ENCODE measurements around the gene TLX2. TPM values are rescaled to one million over a fixed set of nuclear protein-coding genes. Genes with fewer than 3 reads are reported as not detected.

The TLX2 gene
- total and polyA plus RNA-seq, 2 donors (not counting 3 experiments of a cell fraction or from before 2014, with no cell fraction given) = not detected

DNA sequence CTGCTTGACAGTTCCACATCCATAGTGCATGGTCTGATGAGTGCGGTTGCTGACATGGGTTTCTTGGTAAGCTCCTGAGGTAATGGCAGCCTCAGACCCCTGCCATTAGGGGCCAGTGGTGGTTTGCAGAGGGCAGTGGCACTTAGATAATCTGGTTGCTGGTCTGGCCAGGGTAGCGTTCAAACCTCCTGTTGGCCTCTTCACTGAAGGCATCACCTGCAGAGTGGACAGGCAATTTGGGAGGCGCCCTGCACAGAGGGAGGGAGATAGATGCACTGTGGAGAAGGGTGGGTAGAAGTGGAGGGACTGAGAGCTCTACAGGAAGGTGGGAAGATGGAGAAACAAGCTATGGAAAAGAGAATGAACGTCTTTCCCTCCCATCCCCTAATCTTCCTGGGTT, 19.2 kb downstream of the TLX2 start:
- H3K27ac ChIP-seq (ENCODE audit: insufficient read depth, low read depth, low read length) = no peak overlapping the region
- FAIRE-seq = no peak
- TF ChIP-seq FOS (IDR thresholded peaks at IDR 0.05; ENCODE audit: borderline replicate concordance, insufficient read depth, low read length) (no peak), POLR2AphosphoS5 (IDR thresholded peaks at IDR 0.05; ENCODE audit: insufficient read depth, low read depth, low read length) (no peak)
- H3K79me2 ChIP-seq (ENCODE audit: control insufficient read depth, insufficient read depth, low read length) = peaks cover 9% of the 10 kb centered on the region
- ChIA-PET POLR2A (no interaction called here), CTCF (interaction anchor here (0.8 to 5.2 kb wide), 5 partner anchors 12 to 284 kb away, joined by 3 to 82 read pairs (median 16); partner anchors contain the start of genes CCDC142 and TTC31)
- no peak overlapping the region for H3K4me3 ChIP-seq (replicated peaks in 1 of 3; ENCODE audit: insufficient read depth in 1 of 3, low read depth in 1 of 3, low read length in 3 of 3)
- peaks cover 0 to 10% of the 10 kb centered on the region in 2 experiments for H3K36me3 ChIP-seq (ENCODE audit: control insufficient read depth in 2 of 2, extremely low read depth in 1 of 2, insufficient read depth in 2 of 2, low read length in 2 of 2)
- H3K27me3 ChIP-seq (ENCODE audit: control insufficient read depth in 2 of 2, insufficient read depth in 2 of 2, low read length in 2 of 2) = peaks cover 6 to 7% of the 10 kb centered on the region in 2 experiments
- H3K4me1 ChIP-seq (ENCODE audit: control insufficient read depth, extremely low read depth, insufficient read depth, low read length) = peaks cover 13% of the 10 kb centered on the region
- H3K4me2 ChIP-seq (ENCODE audit: insufficient read depth, low read length) = no peak overlapping the region
- intact Hi-C loops (cut with micrococcal nuclease) (loop anchor here (2.0 to 5.0 kb wide), 3 partner anchors 36 to 283 kb away; partner anchors contain the start of gene LBX2), dilution Hi-C loops (cut with MboI; ENCODE audit: extremely low pct_ligation_motif_present, low sequenced_read_pairs) (no loop called here)
- no TSS peak for BruUV-seq (replicated peaks)
- no peak overlapping the region for H2AFZ ChIP-seq (ENCODE audit: low read depth, low read length)
- H4K20me1 ChIP-seq (replicated peaks; ENCODE audit: control insufficient read depth, extremely low read depth, insufficient read depth, low read length) = no peaks in the 10 kb centered on the region
- no peaks in the 10 kb centered on the region for H3K9me3 ChIP-seq (replicated peaks; ENCODE audit: control insufficient read depth, insufficient read depth, low read length)
- no peaks in the 10 kb centered on the region for H3K9me1 ChIP-seq (replicated peaks; ENCODE audit: control insufficient read depth, extremely low read depth, insufficient read depth, low read length)
- DNase-seq (ENCODE audit: low read depth, low spot score) = no peak
- no peak overlapping the region for H3K9ac ChIP-seq (replicated peaks; ENCODE audit: extremely low read depth, insufficient read depth, low read length)

DNA sequence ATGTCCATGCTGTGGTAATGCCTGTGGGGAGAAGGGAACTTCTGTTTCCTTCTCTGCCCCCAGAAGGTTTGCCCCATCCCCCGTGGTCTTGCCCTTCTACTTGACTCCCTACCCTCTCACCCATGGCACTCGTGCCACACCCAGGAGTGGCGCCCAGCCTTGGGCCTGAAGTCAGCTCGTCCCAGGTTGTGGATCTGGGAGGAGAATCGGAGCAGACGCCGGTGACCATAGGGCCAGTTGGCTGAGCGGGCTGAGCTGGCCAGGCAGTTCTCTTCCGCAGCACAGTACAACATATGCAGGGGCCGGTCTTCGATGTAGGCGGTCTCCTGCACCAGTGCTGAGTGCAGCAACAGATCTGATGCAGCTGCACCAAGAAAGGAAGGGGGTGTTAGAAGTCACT, 20.2 kb downstream of the TLX2 start:
- no TSS peak for BruUV-seq (replicated peaks)
- no peak for TF ChIP-seq GATA2 (IDR thresholded peaks at IDR 0.05; ENCODE audit: insufficient read depth, insufficient read length, low read depth, low read length)
- no peak for TF ChIP-seq POLR2AphosphoS5 (IDR thresholded peaks at IDR 0.05; ENCODE audit: insufficient read depth, low read depth, low read length)
- TF ChIP-seq MYC (IDR thresholded peaks at IDR 0.05; ENCODE audit: low read depth, low read length) = no peak
- TF ChIP-seq, protein P1, sequence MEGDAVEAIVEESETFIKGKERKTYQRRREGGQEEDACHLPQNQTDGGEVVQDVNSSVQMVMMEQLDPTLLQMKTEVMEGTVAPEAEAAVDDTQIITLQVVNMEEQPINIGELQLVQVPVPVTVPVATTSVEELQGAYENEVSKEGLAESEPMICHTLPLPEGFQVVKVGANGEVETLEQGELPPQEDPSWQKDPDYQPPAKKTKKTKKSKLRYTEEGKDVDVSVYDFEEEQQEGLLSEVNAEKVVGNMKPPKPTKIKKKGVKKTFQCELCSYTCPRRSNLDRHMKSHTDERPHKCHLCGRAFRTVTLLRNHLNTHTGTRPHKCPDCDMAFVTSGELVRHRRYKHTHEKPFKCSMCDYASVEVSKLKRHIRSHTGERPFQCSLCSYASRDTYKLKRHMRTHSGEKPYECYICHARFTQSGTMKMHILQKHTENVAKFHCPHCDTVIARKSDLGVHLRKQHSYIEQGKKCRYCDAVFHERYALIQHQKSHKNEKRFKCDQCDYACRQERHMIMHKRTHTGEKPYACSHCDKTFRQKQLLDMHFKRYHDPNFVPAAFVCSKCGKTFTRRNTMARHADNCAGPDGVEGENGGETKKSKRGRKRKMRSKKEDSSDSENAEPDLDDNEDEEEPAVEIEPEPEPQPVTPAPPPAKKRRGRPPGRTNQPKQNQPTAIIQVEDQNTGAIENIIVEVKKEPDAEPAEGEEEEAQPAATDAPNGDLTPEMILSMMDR (IDR thresholded peaks at IDR 0.05; ENCODE audit: extremely low read depth in 1 of 2, insufficient read depth in 1 of 2, low read depth in 1 of 2, low read length in 2 of 2) = no peak
- TF ChIP-seq JUN (IDR thresholded peaks at IDR 0.05; ENCODE audit: borderline replicate concordance, insufficient read depth, insufficient read length, low read depth) = no peak
- DNase-seq (ENCODE audit: low read depth, low spot score) = no peak
- POLR2A ChIA-PET = no interaction called here
- Histone ChIP-seq H3K4me3 (replicated peaks in 1 of 3; ENCODE audit: insufficient read depth in 1 of 3, low read depth in 1 of 3, low read length in 3 of 3) (no peak overlapping the region), H3K4me2 (ENCODE audit: insufficient read depth, low read length) (no peak overlapping the region), H3K9me3 (replicated peaks; ENCODE audit: control insufficient read depth, insufficient read depth, low read length) (no peaks in the 10 kb centered on the region), H2AFZ (ENCODE audit: low read depth, low read length) (no peak overlapping the region), H3K4me1 (ENCODE audit: control insufficient read depth, extremely low read depth, insufficient read depth, low read length) (peaks cover 10% of the 10 kb centered on the region), H3K27ac (ENCODE audit: insufficient read depth, low read depth, low read length) (no peak overlapping the region), H4K20me1 (replicated peaks; ENCODE audit: control insufficient read depth, extremely low read depth, insufficient read depth, low read length) (no peaks in the 10 kb centered on the region), H3K36me3 (ENCODE audit: control insufficient read depth in 2 of 2, extremely low read depth in 1 of 2, insufficient read depth in 2 of 2, low read length in 2 of 2) (peaks cover 0 to 10% of the 10 kb centered on the region in 2 experiments), H3K27me3 (ENCODE audit: control insufficient read depth in 2 of 2, insufficient read depth in 2 of 2, low read length in 2 of 2) (peaks cover 11 to 12% of the 10 kb centered on the region in 2 experiments), H3K9me1 (replicated peaks; ENCODE audit: control insufficient read depth, extremely low read depth, insufficient read depth, low read length) (no peaks in the 10 kb centered on the region), H3K9ac (replicated peaks; ENCODE audit: extremely low read depth, insufficient read depth, low read length) (no peak overlapping the region), H3K79me2 (ENCODE audit: control insufficient read depth, insufficient read depth, low read length) (no peaks in the 10 kb centered on the region)
- no peak for FAIRE-seq
- CTCF ChIA-PET = interaction anchor here (2.9 kb wide), 1 partner anchor 11 kb away, joined by 15 read pairs; no protein-coding TSS in a partner anchor
- intact Hi-C loops (cut with micrococcal nuclease) = loop anchor here (5.0 kb wide), 2 partner anchors 37 to 202 kb away; partner anchors contain the start of gene LBX2
- dilution Hi-C loops (cut with MboI; ENCODE audit: extremely low pct_ligation_motif_present, low sequenced_read_pairs) = no loop called here
